ENCODE data around the gene CSNK2B. TPM values are rescaled to one million over a fixed set of nuclear protein-coding genes. Genes with fewer than 3 reads are reported as not detected.
A peak's percentile ranks its signal among the peaks of the same experiment; 100 is the strongest.

CSNK2B gene
- total RNA-seq, 1 experiment from 2014 or later: 221 TPM

GRCh38 chr6:31700740-31701401 lies 35.0 kb downstream of the CSNK2B start:
- Mint-ChIP-seq H3K4me3 (ENCODE audit: unreplicated experiment) (peak overlapping the region; percentile 91), H3K4me1 (ENCODE audit: low read depth, unreplicated experiment) (peaks cover 28% of the 10 kb centered on the region), H3K36me3 (ENCODE audit: insufficient read depth, unreplicated experiment) (peaks cover 39% of the 10 kb centered on the region), H3K9me3 (ENCODE audit: unreplicated experiment) (no peaks in the 10 kb centered on the region), H3K27me3 (ENCODE audit: insufficient read depth, unreplicated experiment) (no peaks in the 10 kb centered on the region), H3K27ac (ENCODE audit: unreplicated experiment) (peak overlapping the region; percentile 74)
- POLR2A ChIA-PET: no interaction called here
- CTCF ChIA-PET: no interaction called here
- no peaks in the 10 kb centered on the region for H3K9me3 ChIP-seq
- peaks cover 37% of the 10 kb centered on the region for H3K4me1 ChIP-seq
- peaks cover 5% of the 10 kb centered on the region for H3K36me3 ChIP-seq (ENCODE audit: control insufficient read depth, insufficient read depth, low read length)
- peak overlapping the region; percentile 50 for H3K4me3 ChIP-seq (ENCODE audit: low read depth, low read length)
- intact Hi-C loops (cut with micrococcal nuclease; ENCODE audit: unreplicated experiment): loop anchor here (5.0 kb wide), 1 partner anchor 36 kb away; the partner anchor contains the start of gene CLIC1
- TF ChIP-seq, protein P1, sequence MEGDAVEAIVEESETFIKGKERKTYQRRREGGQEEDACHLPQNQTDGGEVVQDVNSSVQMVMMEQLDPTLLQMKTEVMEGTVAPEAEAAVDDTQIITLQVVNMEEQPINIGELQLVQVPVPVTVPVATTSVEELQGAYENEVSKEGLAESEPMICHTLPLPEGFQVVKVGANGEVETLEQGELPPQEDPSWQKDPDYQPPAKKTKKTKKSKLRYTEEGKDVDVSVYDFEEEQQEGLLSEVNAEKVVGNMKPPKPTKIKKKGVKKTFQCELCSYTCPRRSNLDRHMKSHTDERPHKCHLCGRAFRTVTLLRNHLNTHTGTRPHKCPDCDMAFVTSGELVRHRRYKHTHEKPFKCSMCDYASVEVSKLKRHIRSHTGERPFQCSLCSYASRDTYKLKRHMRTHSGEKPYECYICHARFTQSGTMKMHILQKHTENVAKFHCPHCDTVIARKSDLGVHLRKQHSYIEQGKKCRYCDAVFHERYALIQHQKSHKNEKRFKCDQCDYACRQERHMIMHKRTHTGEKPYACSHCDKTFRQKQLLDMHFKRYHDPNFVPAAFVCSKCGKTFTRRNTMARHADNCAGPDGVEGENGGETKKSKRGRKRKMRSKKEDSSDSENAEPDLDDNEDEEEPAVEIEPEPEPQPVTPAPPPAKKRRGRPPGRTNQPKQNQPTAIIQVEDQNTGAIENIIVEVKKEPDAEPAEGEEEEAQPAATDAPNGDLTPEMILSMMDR (IDR thresholded peaks at IDR 0.05; ENCODE audit: insufficient read depth in 1 of 2, low read depth in 1 of 2, low read length in 1 of 2, severe bottlenecking in 1 of 2, unreplicated experiment in 1 of 2): no peak
- no peaks in the 10 kb centered on the region for H3K27me3 ChIP-seq (replicated peaks; ENCODE audit: control insufficient read depth, insufficient read depth, low read length)
- DNase-seq: peak in 1 of 2 experiments; percentile 42
- TSS peak; percentile 33 for BruUV-seq (replicated peaks)

DNA sequence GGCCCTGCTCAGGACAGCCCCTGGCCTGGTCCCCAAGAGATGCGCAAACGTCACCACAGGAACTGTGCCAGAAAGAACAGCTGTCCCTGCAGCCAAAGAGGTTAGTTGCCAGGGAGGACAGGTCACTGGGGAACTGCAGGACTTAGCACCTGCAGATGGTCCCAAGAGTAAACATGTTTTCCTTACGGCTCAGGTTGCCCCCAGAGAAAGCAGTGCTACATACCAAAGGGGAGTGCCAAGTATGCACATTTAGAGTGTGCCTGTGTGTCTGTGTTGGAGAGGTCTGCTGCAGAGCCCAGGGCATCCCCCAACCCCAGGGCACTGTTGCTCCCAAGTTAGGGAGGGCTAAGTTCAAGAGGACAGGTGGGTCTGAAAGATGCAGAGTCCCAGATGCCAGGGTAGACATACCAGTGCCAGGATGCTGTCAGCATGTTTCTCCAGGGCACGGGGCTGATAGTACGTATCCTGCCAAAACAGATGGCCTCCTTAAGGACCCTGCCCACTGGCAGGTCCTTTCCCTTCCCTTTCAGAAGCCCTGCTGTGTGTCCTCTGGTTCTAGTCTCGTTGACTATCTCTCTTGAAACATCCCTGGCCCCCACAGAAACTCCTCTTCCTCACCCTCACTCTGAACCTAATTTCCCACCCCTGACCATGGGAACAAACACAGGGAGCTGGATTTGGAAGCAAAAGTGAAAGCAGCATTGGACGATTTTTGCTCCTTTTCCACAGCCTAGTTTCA lies 36.0 kb downstream of the CSNK2B start:
- POLR2A ChIA-PET: interaction anchor here (1.5 to 1.7 kb wide), 3 partner anchors 11 to 37 kb away, joined by 4 read pairs; no protein-coding TSS in a partner anchor
- Histone ChIP-seq H3K4me3 (ENCODE audit: low read depth, low read length) (peak overlapping the region; percentile 50), H3K4me1 (peaks cover 35% of the 10 kb centered on the region), H3K27me3 (replicated peaks; ENCODE audit: control insufficient read depth, insufficient read depth, low read length) (no peaks in the 10 kb centered on the region), H3K9me3 (no peaks in the 10 kb centered on the region), H3K36me3 (ENCODE audit: control insufficient read depth, insufficient read depth, low read length) (peaks cover 5% of the 10 kb centered on the region)
- Mint-ChIP-seq H3K4me1 (ENCODE audit: low read depth, unreplicated experiment) (peaks cover 21% of the 10 kb centered on the region), H3K4me3 (ENCODE audit: unreplicated experiment) (peak overlapping the region; percentile 91), H3K36me3 (ENCODE audit: insufficient read depth, unreplicated experiment) (peaks cover 30% of the 10 kb centered on the region), H3K27me3 (ENCODE audit: insufficient read depth, unreplicated experiment) (no peaks in the 10 kb centered on the region), H3K9me3 (ENCODE audit: unreplicated experiment) (no peaks in the 10 kb centered on the region), H3K27ac (ENCODE audit: unreplicated experiment) (peak overlapping the region; percentile 87)
- TF ChIP-seq, protein P1 (IDR thresholded peaks at IDR 0.05; ENCODE audit: insufficient read depth in 1 of 2, low read depth in 1 of 2, low read length in 1 of 2, severe bottlenecking in 1 of 2, unreplicated experiment in 1 of 2): no peak
- CTCF ChIA-PET: no interaction called here
- intact Hi-C loops (cut with micrococcal nuclease; ENCODE audit: unreplicated experiment): loop anchor here (2.0 to 5.0 kb wide), 2 partner anchors 21 to 35 kb away; partner anchors contain the start of genes CLIC1 and LY6G5C
- no peak for DNase-seq
- BruUV-seq (replicated peaks): TSS peak; percentile 37

GRCh38 chr6:31702405-31702818 lies 36.5 kb downstream of the CSNK2B start:
- H3K27me3 Mint-ChIP-seq (ENCODE audit: insufficient read depth, unreplicated experiment): no peaks in the 10 kb centered on the region
- Histone ChIP-seq H3K4me1 (peaks cover 34% of the 10 kb centered on the region), H3K9me3 (no peaks in the 10 kb centered on the region), H3K27me3 (replicated peaks; ENCODE audit: control insufficient read depth, insufficient read depth, low read length) (no peaks in the 10 kb centered on the region), H3K36me3 (ENCODE audit: control insufficient read depth, insufficient read depth, low read length) (peaks cover 3% of the 10 kb centered on the region), H3K4me3 (ENCODE audit: low read depth, low read length) (peak overlapping the region; percentile 50)
- no peak for DNase-seq
- TF ChIP-seq, protein P1 (IDR thresholded peaks at IDR 0.05; ENCODE audit: insufficient read depth in 1 of 2, low read depth in 1 of 2, low read length in 1 of 2, severe bottlenecking in 1 of 2, unreplicated experiment in 1 of 2): no peak
- CTCF ChIA-PET: interaction anchor here (0.9 to 1.2 kb wide), 5 partner anchors 22 to 104 kb away, joined by 3 to 7 read pairs (median 3); partner anchors contain the start of genes CSNK2B and LSM2
- intact Hi-C loops (cut with micrococcal nuclease; ENCODE audit: unreplicated experiment): loop anchor here (2.0 to 5.0 kb wide), 2 partner anchors 22 to 35 kb away; partner anchors contain the start of genes CLIC1 and LY6G5C
- H3K27ac Mint-ChIP-seq (ENCODE audit: unreplicated experiment): peak overlapping the region; percentile 87
- H3K4me3 Mint-ChIP-seq (ENCODE audit: unreplicated experiment): peak overlapping the region; percentile 91
- peaks cover 16% of the 10 kb centered on the region for H3K4me1 Mint-ChIP-seq (ENCODE audit: low read depth, unreplicated experiment)
- no peaks in the 10 kb centered on the region for H3K9me3 Mint-ChIP-seq (ENCODE audit: unreplicated experiment)
- no TSS peak for BruUV-seq (replicated peaks)
- POLR2A ChIA-PET: interaction anchor here (1.2 to 1.7 kb wide), 8 partner anchors 11 to 160 kb away, joined by 3 to 11 read pairs (median 4); partner anchors contain the start of genes CLIC1, HSPA1A, HSPA1L and NEU1
- peaks cover 25% of the 10 kb centered on the region for H3K36me3 Mint-ChIP-seq (ENCODE audit: insufficient read depth, unreplicated experiment)

Measured in Caco-2 (cell line).